Hepatocyte (in vitro differentiated cells): ENCODE measurements around the gene ST6GALNAC2. TPM values are rescaled to one million over a fixed set of nuclear protein-coding genes. Genes with fewer than 3 reads are reported as not detected.
"Not testable (repeated sequence)": the region's sequence is repeated elsewhere in the genome, so short reads cannot be mapped to it uniquely, and the experiment has no call there.

Source experiments
- DNase-seq: peaks from one replicate; pipeline ENCODE4 v3.0.0-alpha.2; 2016; ENCODE audit warnings: low spot score
- H2AFZ ChIP-seq: fragments of 200-600 bp; sonication (generic); 2 replicates; pipeline ENCODE4 v1.6.0; 2016; ENCODE audit warnings: antibody characterized with exemption, mild to moderate bottlenecking
- H3K27ac ChIP-seq: fragments of 200-600 bp; sonication (generic); 2 replicates; pipeline ENCODE4 v1.5.1; 2016; ENCODE audit warnings: mild to moderate bottlenecking
- H3K27me3 ChIP-seq: fragments of 200-600 bp; sonication (generic); 2 replicates; pipeline ENCODE4 v1.6.1; 2016
- H3K36me3 ChIP-seq: fragments of 200-600 bp; sonication (generic); replicated peaks from 2 replicates; pipeline ENCODE4 v1.5.1; 2016; ENCODE audit warnings: low read depth; ENCODE audit not compliant: insufficient read depth
- H3K4me1 ChIP-seq: fragments of 200-600 bp; sonication (generic); 2 replicates; pipeline ENCODE4 v1.5.1; 2016; ENCODE audit warnings: mild to moderate bottlenecking, moderate library complexity; ENCODE audit not compliant: insufficient read depth
- H3K4me2 ChIP-seq: fragments of 200-600 bp; sonication (generic); 2 replicates; pipeline ENCODE4 v1.6.0; 2016
- H3K4me3 ChIP-seq: fragments of 200-600 bp; sonication (generic); 2 replicates; pipeline ENCODE4 v1.5.1; 2016; ENCODE audit warnings: mild to moderate bottlenecking
- H3K79me2 ChIP-seq: fragments of 200-600 bp; sonication (generic); 2 replicates; pipeline ENCODE4 v1.6.0; 2017; ENCODE audit warnings: mild to moderate bottlenecking
- H3K9me2 ChIP-seq: fragments of 200-600 bp; sonication (generic); replicated peaks from 2 replicates; pipeline ENCODE4 v1.6.0; 2017; ENCODE audit warnings: mild to moderate bottlenecking; ENCODE audit not compliant: insufficient read depth
- H3K9me3 ChIP-seq: fragments of 200-600 bp; sonication (generic); 2 replicates; pipeline ENCODE4 v1.5.1; 2016; ENCODE audit warnings: low read depth, mild to moderate bottlenecking
- H4K20me1 ChIP-seq: fragments of 200-600 bp; sonication (generic); 2 replicates; pipeline ENCODE4 v1.6.0; 2016; ENCODE audit warnings: mild to moderate bottlenecking; ENCODE audit not compliant: insufficient read depth, poor library complexity, severe bottlenecking
- CTCF ChIP-seq: fragments of 200-600 bp; sonication (generic); IDR thresholded peaks from 2 replicates; pipeline ENCODE4 v1.5.1; 2016; ENCODE audit warnings: antibody characterized with exemption, mild to moderate bottlenecking; ENCODE audit not compliant: poor library complexity
- EZH2 ChIP-seq: fragments of 200-600 bp; sonication (generic); IDR thresholded peaks from 2 replicates; pipeline ENCODE4 v1.6.1; 2016; ENCODE audit warnings: antibody characterized with exemption, mild to moderate bottlenecking, borderline replicate concordance
- EZH2phosphoT487 ChIP-seq: fragments of 200-600 bp; sonication (generic); IDR thresholded peaks from one replicate; pipeline ENCODE4 v1.6.1; 2018; ENCODE audit warnings: antibody characterized with exemption, mild to moderate bottlenecking, low read depth, moderate library complexity; ENCODE audit not compliant: unreplicated experiment, severe bottlenecking
- WGBS: methylation state at CpG from one replicate; pipeline ENCODE4 v1.1.6; 2016; ENCODE audit warnings: low lambda C conversion rate; ENCODE audit errors: missing lambda C conversion rate; 5-methylcytosine and 5-hydroxymethylcytosine counted together
- polyA plus RNA-seq: library from polyadenylated mRNA; unstranded; fragments of >200 nt; fragmentation: Nextera tagmentation; extraction: Ambion mirVana; gene quantifications from 2 replicates; pipeline ENCODE4 v1.2.1, GENCODE V29; 2016
- total RNA-seq: library from RNA; depleted of rRNA; stranded (reverse); fragments of >200 nt; gene quantifications from 2 replicates; pipeline ENCODE4 v1.2.3, GENCODE V29; 2014

ST6GALNAC2 gene
- total and polyA plus RNA-seq, 2 experiments from 2014 or later: 1.4 to 1.8 TPM

- Histone ChIP-seq H2AFZ (no peak overlapping the region), H3K9me2 (no peaks in the 10 kb centered on the region), H4K20me1 (no peaks in the 10 kb centered on the region), H3K4me1 (no peaks in the 10 kb centered on the region), H3K27me3 (no peaks in the 10 kb centered on the region), H3K27ac (peak overlapping the region; percentile 23), H3K79me2 (no peaks in the 10 kb centered on the region), H3K4me3 (no peak overlapping the region), H3K9me3 (no peaks in the 10 kb centered on the region), H3K36me3 (no peaks in the 10 kb centered on the region), H3K4me2 (no peak overlapping the region)
- WGBS: 69% methylated on average over 17 of the region's 17 CpGs
- DNase-seq: peak; percentile 39
- TF ChIP-seq EZH2 (no peak), CTCF (no peak), EZH2phosphoT487 (no peak)
Observed at GRCh38 chr17:76612977-76613851, 27.6 kb upstream of the ST6GALNAC2 start.

- 78% methylated on average over 4 of the region's 4 CpGs for WGBS
- no peaks in the 10 kb centered on the region for H3K9me3 ChIP-seq
- no peaks in the 10 kb centered on the region for H3K36me3 ChIP-seq
- H4K20me1 ChIP-seq: no peaks in the 10 kb centered on the region
- H3K79me2 ChIP-seq: no peaks in the 10 kb centered on the region
- TF ChIP-seq EZH2 (no peak), EZH2phosphoT487 (no peak), CTCF (no peak)
- no peak overlapping the region for H3K27ac ChIP-seq
- no peaks in the 10 kb centered on the region for H3K4me1 ChIP-seq
- no peaks in the 10 kb centered on the region for H3K27me3 ChIP-seq
- no peak overlapping the region for H3K4me3 ChIP-seq
- no peak overlapping the region for H3K4me2 ChIP-seq
- H3K9me2 ChIP-seq: no peaks in the 10 kb centered on the region
- H2AFZ ChIP-seq: no peak overlapping the region
- no peak for DNase-seq
Observed at GRCh38 chr17:76612465-76612864, 26.8 kb upstream of the ST6GALNAC2 start.

GRCh38 chr17:76611758-76612157 is 26.1 kb upstream of the ST6GALNAC2 start:
- H3K36me3 ChIP-seq: no peaks in the 10 kb centered on the region
- TF ChIP-seq EZH2phosphoT487 (no peak), EZH2 (no peak), CTCF (no peak)
- H4K20me1 ChIP-seq: no peaks in the 10 kb centered on the region
- H3K27ac ChIP-seq: no peak overlapping the region
- no peaks in the 10 kb centered on the region for H3K79me2 ChIP-seq
- H3K9me3 ChIP-seq: no peaks in the 10 kb centered on the region
- H3K9me2 ChIP-seq: no peaks in the 10 kb centered on the region
- H2AFZ ChIP-seq: no peak overlapping the region
- H3K27me3 ChIP-seq: no peaks in the 10 kb centered on the region
- no peak for DNase-seq
- WGBS: 98% methylated on average over 4 of the region's 4 CpGs
- H3K4me1 ChIP-seq: no peaks in the 10 kb centered on the region
- H3K4me3 ChIP-seq: no peak overlapping the region
- no peak overlapping the region for H3K4me2 ChIP-seq

- H3K27me3 ChIP-seq, H3K9me3 ChIP-seq, H2AFZ ChIP-seq, H4K20me1 ChIP-seq, H3K4me1 ChIP-seq, H3K36me3 ChIP-seq, H3K9me2 ChIP-seq, DNase-seq, H3K79me2 ChIP-seq, H3K27ac ChIP-seq, H3K4me2 ChIP-seq, H3K4me3 ChIP-seq: not testable (repeated sequence)
- 62% methylated on average over 10 of the region's 13 CpGs for WGBS
Observed at GRCh38 chr17:76611080-76611749, 25.6 kb upstream of the ST6GALNAC2 start.

- H4K20me1 ChIP-seq, H3K9me3 ChIP-seq, H3K4me2 ChIP-seq, H3K79me2 ChIP-seq, H3K36me3 ChIP-seq, H3K27me3 ChIP-seq, H3K4me3 ChIP-seq, H2AFZ ChIP-seq, DNase-seq, H3K27ac ChIP-seq, H3K9me2 ChIP-seq: not testable (repeated sequence)
- WGBS: 61% methylated on average over 1 of the region's 1 CpG
- peaks cover 13% of the 10 kb centered on the region for H3K4me1 ChIP-seq
Observed at GRCh38 chr17:76606685-76607084, 21.0 kb upstream of the ST6GALNAC2 start.
